Right lung (tissue), 10 donors: Measurements from ENCODE around the gene UNC79. TPM values are rescaled to one million over a fixed set of nuclear protein-coding genes. Genes with fewer than 3 reads are reported as not detected.
"Not testable (repeated sequence)": the region's sequence is repeated elsewhere in the genome, so short reads cannot be mapped to it uniquely, and the experiment has no call there.

ENCODE experiments used
- DNase-seq, 2 donors: peaks; one replicate each; pipeline ENCODE4 v3.0.0-alpha.2; 2013
- long read RNA-seq, 8 donors: transcript quantifications; one replicate each; lab custom pipeline, GENCODE V29; 2026
- polyA plus RNA-seq, 5 donors: library from polyadenylated mRNA; unstranded; fragments of 120-200 nt; gene quantifications; one replicate each; pipeline versions ENCODE4 v1.2.1 to v1.2.3, GENCODE V29; 2013; ENCODE audit warnings: inconsistent platforms in 1 of 5, low replicate concordance in 1 of 5; ENCODE audit not compliant: insufficient read length in 5 of 5, insufficient read depth in 1 of 5

The UNC79 gene
- polyA plus RNA-seq: under 1 TPM; 0.31 to 0.59 (median 0.55) TPM
- long read RNA-seq, donor 1: 0 reads
- long read RNA-seq, donor 2: 0 reads
- long read RNA-seq, donor 3: 0 reads
- long read RNA-seq, donor 4: 0 reads
- long read RNA-seq, donor 5: 0 reads
- long read RNA-seq, donor 6: 0 reads
- long read RNA-seq, donor 7: 0 reads
- long read RNA-seq, donor 8: 0 reads

- peak in 1 of 2 donors; percentile 2 for DNase-seq
Measured at GRCh38 chr14:93430315-93431035, at the start of gene UNC79. Gene UNC79 (plus strand): TSS chr14:93430939. CDS start chr14:93431030, 91 bp downstream.

DNA sequence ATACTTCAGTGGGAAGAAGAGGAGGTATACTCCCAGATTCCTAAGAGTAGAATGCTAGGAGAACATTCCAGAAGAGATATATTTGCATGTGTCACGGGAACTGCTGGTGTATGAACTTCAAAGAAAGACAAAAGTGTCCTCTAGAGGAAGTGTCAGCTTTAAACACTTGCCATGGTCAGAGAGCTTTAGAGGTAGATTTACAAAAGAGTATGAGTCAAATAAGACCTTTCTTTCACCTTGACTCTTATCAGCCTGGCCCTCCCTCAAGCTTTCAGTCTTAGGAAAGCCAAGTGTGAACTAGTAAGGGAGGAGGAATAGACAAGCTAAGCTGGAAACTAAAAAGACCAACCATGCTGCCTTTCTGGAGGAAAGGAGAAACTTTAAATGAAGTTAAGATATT lies 49.1 kb upstream of the UNC79 start:
- no peak for DNase-seq

- DNase-seq: not testable (repeated sequence)
Measured at GRCh38 chr14:93384256-93384655, 46.5 kb upstream of the UNC79 start.

- DNase-seq: no peak
Measured at GRCh38 chr14:93395231-93395630, 35.5 kb upstream of the UNC79 start.

- no peak for DNase-seq
Measured at GRCh38 chr14:93396456-93396855, 34.3 kb upstream of the UNC79 start.

DNA sequence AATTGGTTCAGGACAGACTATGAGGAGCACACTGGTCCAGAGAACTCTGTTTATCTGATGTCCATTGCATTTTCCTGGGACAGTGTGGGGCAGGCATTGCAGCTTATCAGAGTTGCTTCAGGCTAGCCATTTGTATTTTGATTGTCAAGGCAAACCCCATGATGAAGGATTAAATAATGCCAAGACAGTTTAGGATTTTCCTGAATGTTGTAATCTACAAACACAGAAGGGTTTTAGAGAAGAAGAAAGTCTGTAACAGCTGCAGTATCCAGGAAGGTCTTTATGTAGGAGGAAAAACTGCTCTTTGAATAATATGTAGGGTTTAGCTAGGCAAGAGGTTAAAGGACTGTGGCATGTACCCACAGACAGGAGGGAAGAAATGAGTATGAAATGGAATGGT lies 32.2 kb upstream of the UNC79 start:
- no peak for DNase-seq

- no peak for DNase-seq
Measured at GRCh38 chr14:93402951-93403350, 27.8 kb upstream of the UNC79 start.

GRCh38 chr14:93410021-93410420 lies 20.7 kb upstream of the UNC79 start:
- no peak for DNase-seq

DNA sequence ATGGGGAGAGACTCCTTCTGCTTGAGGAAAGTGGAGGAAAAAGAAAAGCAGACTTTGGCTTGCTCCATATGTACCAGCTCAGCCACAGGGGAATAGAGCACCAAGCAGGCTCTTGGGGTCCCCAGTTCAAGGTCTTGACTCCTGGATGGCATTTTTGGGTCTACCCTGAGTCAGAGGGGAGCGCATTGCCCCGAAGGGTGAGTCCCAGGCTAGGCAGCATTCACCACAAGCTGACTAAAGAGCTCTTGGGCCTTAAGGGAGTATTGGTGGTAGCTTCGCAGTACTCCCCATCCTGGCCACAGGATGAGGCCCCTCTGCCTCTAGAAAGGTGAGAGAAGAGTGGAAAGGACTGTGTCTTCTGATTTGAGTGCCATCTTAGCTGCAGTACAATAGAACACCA lies 19.8 kb upstream of the UNC79 start:
- DNase-seq: no peak

- not testable (repeated sequence) for DNase-seq
Measured at GRCh38 chr14:93425136-93425535, 5.6 kb upstream of the UNC79 start.

GRCh38 chr14:93426750-93427149 lies 4.0 kb upstream of the UNC79 start:
- DNase-seq: no peak

DNA sequence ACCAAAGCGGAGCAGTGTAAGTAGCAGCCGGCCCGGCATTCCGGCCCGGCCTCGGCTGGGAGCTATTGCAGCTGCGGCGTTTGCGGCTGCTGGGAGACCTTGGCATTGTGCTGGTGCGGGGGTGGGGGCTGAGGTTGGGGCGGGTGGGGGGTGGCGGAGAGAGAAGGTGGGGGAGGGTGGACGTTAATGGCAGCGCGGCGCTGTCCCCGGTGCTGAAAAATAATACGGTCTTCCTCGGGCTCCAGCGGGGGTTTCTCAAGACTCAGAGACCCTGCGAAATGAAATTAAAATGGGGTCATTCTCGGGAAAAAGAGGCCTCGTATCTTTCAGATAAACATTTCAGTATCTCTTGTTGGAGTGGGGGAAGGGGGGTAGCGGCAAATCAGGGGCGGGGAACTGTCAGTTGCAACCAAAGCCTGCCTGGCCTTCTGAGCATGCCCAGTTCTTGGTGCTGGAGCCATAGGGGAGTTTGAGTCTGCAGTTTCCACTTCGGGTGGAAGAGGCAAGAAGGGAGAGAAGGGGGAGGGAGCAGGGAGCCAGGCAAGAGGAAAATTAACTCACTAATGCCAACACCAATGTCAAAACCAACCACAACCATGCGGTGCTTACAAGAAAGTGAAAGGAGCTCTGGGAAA lies 414 bp downstream of the UNC79 start:
- DNase-seq: peak; percentile 11 to 12

DNA sequence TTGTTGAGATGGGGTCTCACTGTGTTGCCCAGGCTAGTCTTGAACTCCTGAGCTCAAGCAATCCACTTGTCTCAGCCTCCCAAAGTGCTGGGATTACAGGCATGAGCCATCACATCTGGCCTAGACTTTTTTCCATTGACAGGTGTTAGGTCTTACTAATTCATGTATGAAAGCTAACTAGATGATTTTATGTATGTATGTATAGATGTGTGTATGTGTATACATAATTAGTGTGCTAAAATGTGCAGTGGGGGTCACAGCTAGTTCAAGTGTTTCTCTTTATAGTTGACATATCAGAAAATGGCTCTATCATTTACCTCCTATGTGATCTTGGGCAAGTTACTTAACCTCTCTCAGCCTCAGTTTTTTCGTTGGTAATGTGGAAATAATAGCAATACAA lies 23.5 kb downstream of the UNC79 start:
- no peak for DNase-seq

GRCh38 chr14:93456356-93456755 lies 25.6 kb downstream of the UNC79 start:
- DNase-seq: no peak

DNA sequence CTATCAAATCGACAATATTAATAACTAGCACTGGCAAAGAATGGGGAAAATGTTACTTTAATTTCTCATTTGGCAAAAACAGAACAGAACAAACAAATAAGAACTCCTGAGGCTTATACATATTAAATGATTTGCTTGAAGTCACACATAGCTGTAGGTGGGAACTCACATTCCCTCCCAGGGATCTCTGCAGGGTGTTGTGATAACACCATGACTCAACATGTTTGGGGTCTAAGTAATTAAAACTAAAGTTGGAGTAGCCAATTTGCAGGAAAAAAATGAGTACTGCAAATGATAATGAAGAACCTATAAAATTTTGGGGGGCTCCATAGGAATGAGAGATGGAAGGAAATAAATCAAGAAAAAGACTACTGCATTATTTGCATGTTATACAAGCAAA lies 27.5 kb downstream of the UNC79 start:
- no peak for DNase-seq

DNA sequence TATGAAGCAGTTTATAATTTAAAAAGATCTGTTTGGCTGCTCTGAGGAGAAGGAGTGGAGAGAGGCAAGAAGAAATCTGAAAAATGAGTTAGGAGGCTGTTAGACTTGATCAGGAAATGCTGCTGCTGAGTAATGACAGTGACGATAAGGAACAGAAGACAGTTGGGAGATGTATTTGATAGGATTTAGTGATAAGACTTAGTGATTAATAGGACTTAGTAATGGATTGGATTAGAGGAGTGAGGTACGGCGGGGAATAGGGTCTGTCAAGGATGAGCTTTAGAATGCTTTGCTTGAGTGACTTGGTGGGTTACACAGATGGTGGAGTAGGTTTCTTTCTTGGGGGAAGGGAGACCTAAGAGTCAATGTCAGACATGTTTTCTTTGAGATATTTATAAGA lies 31.7 kb downstream of the UNC79 start:
- DNase-seq: no peak

- DNase-seq: no peak
Measured at GRCh38 chr14:93464271-93464670, 33.5 kb downstream of the UNC79 start.

DNA sequence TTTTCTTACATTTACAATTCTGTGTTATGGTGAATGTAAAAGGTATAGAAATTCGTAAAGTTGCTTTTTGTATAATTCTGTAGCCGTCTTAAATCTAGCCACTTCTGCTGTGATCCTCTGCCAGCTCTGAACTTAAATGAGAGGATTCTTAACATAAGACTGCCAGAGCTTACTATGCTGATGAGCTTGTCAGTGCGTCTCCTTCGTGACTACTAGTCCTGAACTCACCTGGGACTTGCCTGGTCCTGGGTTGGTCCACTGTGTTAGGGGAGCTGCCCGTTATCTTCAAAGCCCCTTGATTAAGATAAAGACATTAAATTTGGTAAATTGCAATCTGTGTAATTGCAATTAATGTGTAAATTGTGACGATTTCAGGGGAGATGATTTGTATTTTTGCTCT lies 44.7 kb downstream of the UNC79 start:
- DNase-seq: no peak

DNA sequence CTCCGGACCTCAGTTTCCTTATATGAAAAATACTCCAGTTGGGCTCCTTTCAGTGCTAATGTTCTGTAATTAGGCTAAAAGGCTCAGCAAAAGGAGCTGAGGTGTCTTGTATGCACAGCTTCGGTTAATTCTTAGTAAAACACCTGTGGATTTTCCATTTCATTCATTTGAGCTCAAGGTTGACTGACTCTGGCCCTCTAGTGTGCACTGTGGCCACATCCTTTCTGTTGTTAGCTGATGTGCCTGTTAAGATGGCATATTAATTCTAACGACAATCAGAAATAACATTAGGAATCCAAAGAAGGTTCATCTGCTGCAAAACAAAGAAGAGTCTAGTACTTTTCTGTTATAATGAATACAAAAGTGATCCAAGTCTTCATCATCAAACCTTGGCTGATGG lies 45.6 kb downstream of the UNC79 start:
- DNase-seq: no peak

DNA sequence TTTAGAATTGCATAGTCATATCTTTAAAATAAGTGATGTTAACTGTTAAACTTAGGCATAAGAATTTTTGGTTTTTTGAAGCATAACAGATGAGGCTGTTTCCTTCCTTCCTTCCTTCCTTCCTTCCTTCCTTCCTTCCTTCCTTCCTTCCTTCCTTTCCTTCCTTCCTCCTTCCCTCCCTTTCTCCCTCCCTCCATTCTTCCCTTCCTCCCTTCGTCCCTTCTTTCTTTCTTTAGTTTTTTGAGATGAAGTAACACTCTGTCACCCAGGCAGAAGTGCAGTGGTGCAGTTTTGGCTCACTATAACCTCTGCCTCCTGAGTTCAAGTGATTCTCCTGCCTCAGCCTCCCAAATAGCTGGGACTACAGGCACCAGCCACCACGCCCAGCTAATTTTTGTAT lies 48.3 kb downstream of the UNC79 start:
- DNase-seq: not testable (repeated sequence)

- DNase-seq: no peak
Measured at GRCh38 chr14:93480867-93481266, 50.1 kb downstream of the UNC79 start.

GRCh38 chr14:93481758-93482157 lies 51.0 kb downstream of the UNC79 start:
- no peak for DNase-seq

GRCh38 chr14:93490001-93490400 lies 59.3 kb downstream of the UNC79 start:
- no peak for DNase-seq
